ENCODE results near the gene DNPEP. TPM values are rescaled to one million over a fixed set of nuclear protein-coding genes. Genes with fewer than 3 reads are reported as not detected.

The DNPEP gene
- polyA plus RNA-seq, 5 donors = 48.3 to 89.7 (median 71.3) TPM

Other genes starting within 250 kb of the DNPEP start
- 10 to 100 TPM; 14.8 to 20.9 (median 17.5) TPM for gene NHEJ1, start 227.1 kb downstream of the DNPEP start, polyA plus RNA-seq (ENCODE audit: insufficient read depth in 1 of 5, insufficient read length in 5 of 5, low replicate concordance in 1 of 5)
- gene SLC23A3, start 217.9 kb downstream of the DNPEP start, polyA plus RNA-seq (ENCODE audit: insufficient read depth in 1 of 5, insufficient read length in 5 of 5, low replicate concordance in 1 of 5) = 1 to 10 TPM; 3.6 to 4.8 (median 3.9) TPM
- gene CNPPD1, start 211.0 kb downstream of the DNPEP start, polyA plus RNA-seq (ENCODE audit: insufficient read depth in 1 of 5, insufficient read length in 5 of 5, low replicate concordance in 1 of 5) = 10 to 100 TPM; 35.5 to 46.1 (median 38.5) TPM
- gene RETREG2, start 209.6 kb downstream of the DNPEP start, polyA plus RNA-seq (ENCODE audit: insufficient read depth in 1 of 5, insufficient read length in 5 of 5, low replicate concordance in 1 of 5) = 10 to 100 TPM; 73.4 to 88.4 (median 80.1) TPM
- 10 to 100 TPM; 31.5 to 45.9 (median 35.8) TPM for gene ZFAND2B, start 181.1 kb downstream of the DNPEP start, polyA plus RNA-seq (ENCODE audit: insufficient read depth in 1 of 5, insufficient read length in 5 of 5, low replicate concordance in 1 of 5)
- 10 to 100 TPM; 25.4 to 41.5 (median 30.1) TPM for gene ABCB6, start 169.0 kb downstream of the DNPEP start, polyA plus RNA-seq (ENCODE audit: insufficient read depth in 1 of 5, insufficient read length in 5 of 5, low replicate concordance in 1 of 5)
- gene ATG9A, start 158.3 kb downstream of the DNPEP start, polyA plus RNA-seq (ENCODE audit: insufficient read depth in 1 of 5, insufficient read length in 5 of 5, low replicate concordance in 1 of 5) = 10 to 100 TPM; 38.7 to 44.8 (median 40.3) TPM
- 10 to 100 TPM; 58.2 to 87.0 (median 64.9) TPM for gene ANKZF1, start 158.1 kb downstream of the DNPEP start, polyA plus RNA-seq (ENCODE audit: insufficient read depth in 1 of 5, insufficient read length in 5 of 5, low replicate concordance in 1 of 5)
- gene GLB1L, start 142.5 kb downstream of the DNPEP start, polyA plus RNA-seq (ENCODE audit: insufficient read depth in 1 of 5, insufficient read length in 5 of 5, low replicate concordance in 1 of 5) = 10 to 100 TPM; 11.2 to 17.4 (median 15.2) TPM
- 10 to 100 TPM; 32.1 to 36.2 (median 35.2) TPM for gene STK16, start 142.4 kb downstream of the DNPEP start, polyA plus RNA-seq (ENCODE audit: insufficient read depth in 1 of 5, insufficient read length in 5 of 5, low replicate concordance in 1 of 5)
- 1 to 10 TPM in 4 of 5 donors, under 1 TPM in 1; 0.34 to 5.7 (median 4.3) TPM for gene TUBA4B, start 134.7 kb downstream of the DNPEP start, polyA plus RNA-seq (ENCODE audit: insufficient read depth in 1 of 5, insufficient read length in 5 of 5, low replicate concordance in 1 of 5)
- gene TUBA4A, start 134.0 kb downstream of the DNPEP start, polyA plus RNA-seq (ENCODE audit: insufficient read depth in 1 of 5, insufficient read length in 5 of 5, low replicate concordance in 1 of 5) = 10 to 100 TPM; 24.7 to 51.2 (median 38.0) TPM
- 10 to 100 TPM; 56.5 to 81.6 (median 74.9) TPM for gene DNAJB2, start 108.5 kb downstream of the DNPEP start, polyA plus RNA-seq (ENCODE audit: insufficient read depth in 1 of 5, insufficient read length in 5 of 5, low replicate concordance in 1 of 5)
- gene PTPRN, start 78.5 kb downstream of the DNPEP start, polyA plus RNA-seq (ENCODE audit: insufficient read depth in 1 of 5, insufficient read length in 5 of 5, low replicate concordance in 1 of 5) = 1 to 10 TPM in 2 of 5 donors, under 1 TPM in 3; 0.30 to 1.2 (median 0.69) TPM
- gene RESP18, start 55.2 kb downstream of the DNPEP start, polyA plus RNA-seq (ENCODE audit: insufficient read depth in 1 of 5, insufficient read length in 5 of 5, low replicate concordance in 1 of 5) = not detected
- 100 to 1,000 TPM in 1 of 5 donors, 10 to 100 TPM in 4; 10.2 to 190 (median 32.6) TPM for gene DES, start 30.5 kb upstream of the DNPEP start, polyA plus RNA-seq (ENCODE audit: insufficient read depth in 1 of 5, insufficient read length in 5 of 5, low replicate concordance in 1 of 5)
- 10 to 100 TPM; 18.1 to 35.5 (median 33.7) TPM for gene SPEG, start 46.9 kb upstream of the DNPEP start, polyA plus RNA-seq (ENCODE audit: insufficient read depth in 1 of 5, insufficient read length in 5 of 5, low replicate concordance in 1 of 5)
- gene GMPPA, start 111.0 kb upstream of the DNPEP start, polyA plus RNA-seq (ENCODE audit: insufficient read depth in 1 of 5, insufficient read length in 5 of 5, low replicate concordance in 1 of 5) = 10 to 100 TPM; 20.3 to 28.8 (median 24.8) TPM
- gene ASIC4, start 126.6 kb upstream of the DNPEP start, polyA plus RNA-seq (ENCODE audit: insufficient read depth in 1 of 5, insufficient read length in 5 of 5, low replicate concordance in 1 of 5) = under 1 TPM; 0.06 to 0.42 (median 0.22) TPM
- gene CHPF, start 155.9 kb upstream of the DNPEP start, polyA plus RNA-seq (ENCODE audit: insufficient read depth in 1 of 5, insufficient read length in 5 of 5, low replicate concordance in 1 of 5) = 10 to 100 TPM; 16.5 to 44.9 (median 23.4) TPM
- 1 to 10 TPM; 2.0 to 4.2 (median 2.6) TPM for gene TMEM198, start 156.1 kb upstream of the DNPEP start, polyA plus RNA-seq (ENCODE audit: insufficient read depth in 1 of 5, insufficient read length in 5 of 5, low replicate concordance in 1 of 5)
- gene OBSL1, start 183.6 kb upstream of the DNPEP start, polyA plus RNA-seq (ENCODE audit: insufficient read depth in 1 of 5, insufficient read length in 5 of 5, low replicate concordance in 1 of 5) = 100 to 1,000 TPM; 102 to 150 (median 139) TPM
- gene INHA, start 184.4 kb upstream of the DNPEP start, polyA plus RNA-seq (ENCODE audit: insufficient read depth in 1 of 5, insufficient read length in 5 of 5, low replicate concordance in 1 of 5) = 1 to 10 TPM in 2 of 5 donors, under 1 TPM in 3; 0.50 to 1.6 (median 0.90) TPM
- 10 to 100 TPM; 20.3 to 29.7 (median 26.2) TPM for gene STK11IP, start 209.9 kb upstream of the DNPEP start, polyA plus RNA-seq (ENCODE audit: insufficient read depth in 1 of 5, insufficient read length in 5 of 5, low replicate concordance in 1 of 5)
- 10 to 100 TPM in 3 of 5 donors, 1 to 10 TPM in 2; 7.1 to 14.0 (median 10.3) TPM for gene SLC4A3, start 239.7 kb upstream of the DNPEP start, polyA plus RNA-seq (ENCODE audit: insufficient read depth in 1 of 5, insufficient read length in 5 of 5, low replicate concordance in 1 of 5)